GM12875 (cell line): ENCODE measurements around the gene NES.

Experiments used
- H3K4me3 ChIP-seq: one replicate; pipeline ENCODE4 v1.5.1; 2011; ENCODE audit warnings: low read depth, low read length, control low read depth
- TF ChIP-seq, protein P1 (sequence below): IDR thresholded peaks from 2 replicates; pipeline ENCODE4 v1.5.1; 2011; ENCODE audit warnings: low read depth, mild to moderate bottlenecking, control low read depth, inconsistent platforms, low read length, moderate library complexity, borderline replicate concordance; ENCODE audit not compliant: insufficient read depth

The NES gene

GRCh38 chr1:156676114-156676819, 940 bp downstream of the NES start:
- H3K4me3 ChIP-seq = no peak overlapping the region

GRCh38 chr1:156675210-156676113, 1.7 kb downstream of the NES start:
- H3K4me3 ChIP-seq = no peak overlapping the region
- TF ChIP-seq, protein P1, sequence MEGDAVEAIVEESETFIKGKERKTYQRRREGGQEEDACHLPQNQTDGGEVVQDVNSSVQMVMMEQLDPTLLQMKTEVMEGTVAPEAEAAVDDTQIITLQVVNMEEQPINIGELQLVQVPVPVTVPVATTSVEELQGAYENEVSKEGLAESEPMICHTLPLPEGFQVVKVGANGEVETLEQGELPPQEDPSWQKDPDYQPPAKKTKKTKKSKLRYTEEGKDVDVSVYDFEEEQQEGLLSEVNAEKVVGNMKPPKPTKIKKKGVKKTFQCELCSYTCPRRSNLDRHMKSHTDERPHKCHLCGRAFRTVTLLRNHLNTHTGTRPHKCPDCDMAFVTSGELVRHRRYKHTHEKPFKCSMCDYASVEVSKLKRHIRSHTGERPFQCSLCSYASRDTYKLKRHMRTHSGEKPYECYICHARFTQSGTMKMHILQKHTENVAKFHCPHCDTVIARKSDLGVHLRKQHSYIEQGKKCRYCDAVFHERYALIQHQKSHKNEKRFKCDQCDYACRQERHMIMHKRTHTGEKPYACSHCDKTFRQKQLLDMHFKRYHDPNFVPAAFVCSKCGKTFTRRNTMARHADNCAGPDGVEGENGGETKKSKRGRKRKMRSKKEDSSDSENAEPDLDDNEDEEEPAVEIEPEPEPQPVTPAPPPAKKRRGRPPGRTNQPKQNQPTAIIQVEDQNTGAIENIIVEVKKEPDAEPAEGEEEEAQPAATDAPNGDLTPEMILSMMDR = no peak

More at GRCh38 chr1:156676114-156676819, 940 bp downstream of the NES start:
- TF ChIP-seq, protein P1 = no peak

- TF ChIP-seq, protein P1 = no peak
- H3K4me3 ChIP-seq = no peak overlapping the region
These were observed 3.7 kb downstream of the NES start for GRCh38 chr1:156673387-156674121.

GRCh38 chr1:156671804-156672203, 5.4 kb downstream of the NES start:
- TF ChIP-seq, protein P1 = no peak
- no peak overlapping the region for H3K4me3 ChIP-seq

DNA sequence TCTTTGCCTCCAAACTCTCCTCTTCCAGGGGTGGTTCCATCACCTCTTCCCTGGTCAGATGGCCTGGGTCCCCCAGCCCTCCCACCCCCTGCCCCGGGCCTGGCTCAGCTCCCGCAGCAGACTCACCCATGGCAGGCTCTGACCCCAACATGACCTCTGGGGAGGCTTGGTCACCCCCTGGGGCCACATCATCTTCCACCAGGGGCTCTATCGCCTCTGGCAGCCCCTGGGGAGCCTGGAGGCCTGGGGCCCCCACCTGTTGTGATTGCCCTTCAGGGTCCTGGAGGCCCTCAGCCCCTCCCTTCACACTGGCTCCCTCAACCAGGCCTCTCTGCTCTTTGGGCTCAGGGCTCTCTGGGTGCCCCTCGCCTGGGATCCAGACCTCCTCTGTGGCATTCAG, 6.4 kb downstream of the NES start:
- H3K4me3 ChIP-seq = no peak overlapping the region
- TF ChIP-seq, protein P1 = no peak

- TF ChIP-seq, protein P1 = no peak
- H3K4me3 ChIP-seq = no peak overlapping the region
These were observed 6.8 kb downstream of the NES start for GRCh38 chr1:156670359-156670758.
